Natural killer cell treated with Interleukin-12 subunit alpha and Interleukin-12 subunit beta and Interleukin-15 and Interleukin-18, amount 100 ng/mL, for 72 hours (primary cell): ENCODE results near the gene ZSCAN5C. TPM values are rescaled to one million over a fixed set of nuclear protein-coding genes. Genes with fewer than 3 reads are reported as not detected.

Experiments used
- total RNA-seq, 2 donors: library from RNA; stranded (reverse); gene quantifications; one replicate each; pipeline ENCODE4 v1.2.3, GENCODE V29; 2022

ZSCAN5C gene
- total RNA-seq, 2 donors from 2014 or later: not detected

Other genes with a start within 250 kb of the ZSCAN5C start
- gene NLRP5, start 215.5 kb upstream of the ZSCAN5C start, total RNA-seq: not detected
- gene ZNF787, start 81.0 kb upstream of the ZSCAN5C start, total RNA-seq: 10 to 100 TPM; 39.2 to 60.6 TPM
- 10 to 100 TPM; 23.2 to 50.6 TPM for gene ZNF444, start 61.0 kb upstream of the ZSCAN5C start, total RNA-seq
- not detected for gene GALP, start 26.3 kb upstream of the ZSCAN5C start, total RNA-seq
- gene ZSCAN5B, start 4.5 kb upstream of the ZSCAN5C start, total RNA-seq: not detected
- gene EDDM13, start 70.5 kb downstream of the ZSCAN5C start, total RNA-seq: 1 to 10 TPM; 1.8 to 4.2 TPM
- gene ZSCAN5A, start 112.6 kb downstream of the ZSCAN5C start, total RNA-seq: 10 to 100 TPM in 1 of 2 donors, 1 to 10 TPM in 1; 9.9 to 16.8 TPM
- 1 to 10 TPM in 1 of 2 donors, under 1 TPM in 1; 0.95 to 3.4 TPM for gene ZNF582, start 191.3 kb downstream of the ZSCAN5C start, total RNA-seq
- gene ZNF583, start 202.1 kb downstream of the ZSCAN5C start, total RNA-seq: 1 to 10 TPM; 3.1 to 3.2 TPM